DND-41 (cell line): ENCODE results near the gene DHX38.

Experiments
- ATAC-seq: fragments of 200-7000 bp; cut with Tn5 transposase; 3 replicates; pipeline ENCODE4 v1.9.1; 2021; ENCODE audit warnings: low read depth; ENCODE audit not compliant: insufficient read depth
- DNase-seq: peaks from one replicate; pipeline ENCODE4 v3.0.0-alpha.2; 2020
- H2AFZ ChIP-seq: 2 replicates; pipeline ENCODE4 v1.6.0; 2012; ENCODE audit warnings: low read depth, low read length
- H3K27ac ChIP-seq: 2 replicates; pipeline ENCODE4 v1.5.1; 2012; ENCODE audit warnings: low read length, inconsistent platforms
- H3K27me3 ChIP-seq: fragments of 200-600 bp; sonication (generic); 2 replicates; pipeline ENCODE4 v1.6.0; 2012; ENCODE audit warnings: low read length, mild to moderate bottlenecking, inconsistent platforms; ENCODE audit not compliant: insufficient read depth, poor library complexity
- H3K36me3 ChIP-seq: 2 replicates; pipeline ENCODE4 v1.5.1; 2012; ENCODE audit warnings: low read length, inconsistent platforms; ENCODE audit not compliant: insufficient read depth
- H3K4me1 ChIP-seq: 2 replicates; pipeline ENCODE4 v1.5.1; 2012; ENCODE audit warnings: mild to moderate bottlenecking, low read length; ENCODE audit not compliant: insufficient read depth
- H3K4me2 ChIP-seq: 2 replicates; pipeline ENCODE4 v1.6.0; 2012; ENCODE audit warnings: mild to moderate bottlenecking, moderate library complexity, low read length, inconsistent platforms; ENCODE audit not compliant: insufficient read depth
- H3K4me3 ChIP-seq, 2 experiments: fragments of 200-600 bp in 1 of 2; shearing (Covaris generic) in 1 of 2; 2 replicates each; pipeline ENCODE4 v1.5.1; 2012 to 2016; ENCODE audit warnings: inconsistent platforms in 2 of 2, low read length in 2 of 2, mild to moderate bottlenecking in 2 of 2, low read depth in 1 of 2, moderate library complexity in 1 of 2
- H3K79me2 ChIP-seq: 2 replicates; pipeline ENCODE4 v1.6.0; 2012; ENCODE audit warnings: low read length, inconsistent platforms; ENCODE audit not compliant: insufficient read depth
- H3K9ac ChIP-seq: 2 replicates; pipeline ENCODE4 v1.6.0; 2012; ENCODE audit warnings: low read depth, mild to moderate bottlenecking, inconsistent platforms, low read length, moderate library complexity
- H3K9me3 ChIP-seq: 2 replicates; pipeline ENCODE4 v1.5.1; 2012; ENCODE audit warnings: low read length, moderate library complexity, mild to moderate bottlenecking, inconsistent platforms; ENCODE audit not compliant: insufficient read depth, severe bottlenecking
- H4K20me1 ChIP-seq: 2 replicates; pipeline ENCODE4 v1.6.0; 2012; ENCODE audit warnings: low read length; ENCODE audit not compliant: insufficient read depth
- CTCF ChIP-seq: IDR thresholded peaks from 2 replicates; pipeline ENCODE4 v1.5.1; 2012; ENCODE audit warnings: borderline replicate concordance, low read length, moderate library complexity, mild to moderate bottlenecking; ENCODE audit not compliant: poor library complexity, severe bottlenecking; ENCODE audit errors: extremely low read depth
- EZH2 ChIP-seq: IDR thresholded peaks from 3 replicates; pipeline ENCODE4 v1.6.1; 2012; ENCODE audit warnings: borderline replicate concordance, low read depth, mild to moderate bottlenecking, moderate library complexity, low read length, inconsistent platforms; ENCODE audit not compliant: severe bottlenecking

Gene DHX38

GRCh38 chr16:72109966-72110530 lies 16.4 kb downstream of the DHX38 start:
- H3K27me3 ChIP-seq = no peaks in the 10 kb centered on the region
- no peaks in the 10 kb centered on the region for H3K4me1 ChIP-seq
- H3K9ac ChIP-seq = no peak overlapping the region
- H3K36me3 ChIP-seq = peaks cover 76% of the 10 kb centered on the region
- no peak overlapping the region for H3K27ac ChIP-seq
- H3K79me2 ChIP-seq = no peaks in the 10 kb centered on the region
- H2AFZ ChIP-seq = no peak overlapping the region
- no peaks in the 10 kb centered on the region for H4K20me1 ChIP-seq
- H3K4me2 ChIP-seq = no peak overlapping the region
- H3K4me3 ChIP-seq = no peak overlapping the region
- no peak for DNase-seq
- H3K9me3 ChIP-seq = no peaks in the 10 kb centered on the region
- ATAC-seq = no peak
- TF ChIP-seq CTCF = no peak

GRCh38 chr16:72110662-72111615 lies 17.3 kb downstream of the DHX38 start:
- no peak overlapping the region for H3K27ac ChIP-seq
- no peaks in the 10 kb centered on the region for H3K27me3 ChIP-seq
- ATAC-seq (no peak), DNase-seq (no peak)
- no peaks in the 10 kb centered on the region for H4K20me1 ChIP-seq
- H2AFZ ChIP-seq = no peak overlapping the region
- no peaks in the 10 kb centered on the region for H3K4me1 ChIP-seq
- no peak overlapping the region for H3K4me3 ChIP-seq
- TF ChIP-seq EZH2 (no peak), CTCF (no peak)
- H3K9me3 ChIP-seq = no peaks in the 10 kb centered on the region
- no peak overlapping the region for H3K9ac ChIP-seq
- H3K4me2 ChIP-seq = no peak overlapping the region
- H3K36me3 ChIP-seq = peaks cover 67% of the 10 kb centered on the region
- no peaks in the 10 kb centered on the region for H3K79me2 ChIP-seq

- H2AFZ ChIP-seq = no peak overlapping the region
- no peak overlapping the region for H3K4me2 ChIP-seq
- H3K36me3 ChIP-seq = peaks cover 61% of the 10 kb centered on the region
- no peaks in the 10 kb centered on the region for H3K27me3 ChIP-seq
- no peaks in the 10 kb centered on the region for H4K20me1 ChIP-seq
- DNase-seq = no peak
- no peaks in the 10 kb centered on the region for H3K79me2 ChIP-seq
- H3K9ac ChIP-seq = no peak overlapping the region
- TF ChIP-seq CTCF (no peak), EZH2 (no peak)
- no peak overlapping the region for H3K4me3 ChIP-seq
- H3K27ac ChIP-seq = no peak overlapping the region
- H3K4me1 ChIP-seq = no peaks in the 10 kb centered on the region
- no peaks in the 10 kb centered on the region for H3K9me3 ChIP-seq
- no peak for ATAC-seq
Observed at GRCh38 chr16:72111657-72112451, 18.2 kb downstream of the DHX38 start.
